ENCODE results near the gene TSHR.
"Not testable (repeated sequence)": the region's sequence is repeated elsewhere in the genome, so short reads cannot be mapped to it uniquely, and the experiment has no call there.

TSHR gene

DNA sequence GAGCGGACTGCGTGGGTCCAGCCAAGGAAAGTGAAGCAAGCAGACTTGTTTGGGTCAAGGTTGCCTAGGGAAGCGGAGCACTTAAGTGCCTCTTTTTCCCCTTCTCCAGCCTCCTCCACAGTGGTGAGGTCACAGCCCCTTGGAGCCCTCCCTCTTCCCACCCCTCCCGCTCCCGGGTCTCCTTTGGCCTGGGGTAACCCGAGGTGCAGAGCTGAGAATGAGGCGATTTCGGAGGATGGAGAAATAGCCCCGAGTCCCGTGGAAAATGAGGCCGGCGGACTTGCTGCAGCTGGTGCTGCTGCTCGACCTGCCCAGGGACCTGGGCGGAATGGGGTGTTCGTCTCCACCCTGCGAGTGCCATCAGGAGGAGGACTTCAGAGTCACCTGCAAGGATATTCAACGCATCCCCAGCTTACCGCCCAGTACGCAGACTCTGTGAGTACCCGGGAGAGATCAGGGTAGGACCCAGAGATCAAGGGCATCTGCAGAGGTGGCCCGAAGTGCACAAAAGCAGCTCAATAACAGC lies at the start of gene TSHR:
Gene TSHR, plus strand, starts transcription at position 206 of the 526 bp plus-strand sequence. Its CDS starts 60 bp downstream, at position 266.
- DNase-seq (ENCODE audit: low read depth in 2 of 2): no peak

DNA sequence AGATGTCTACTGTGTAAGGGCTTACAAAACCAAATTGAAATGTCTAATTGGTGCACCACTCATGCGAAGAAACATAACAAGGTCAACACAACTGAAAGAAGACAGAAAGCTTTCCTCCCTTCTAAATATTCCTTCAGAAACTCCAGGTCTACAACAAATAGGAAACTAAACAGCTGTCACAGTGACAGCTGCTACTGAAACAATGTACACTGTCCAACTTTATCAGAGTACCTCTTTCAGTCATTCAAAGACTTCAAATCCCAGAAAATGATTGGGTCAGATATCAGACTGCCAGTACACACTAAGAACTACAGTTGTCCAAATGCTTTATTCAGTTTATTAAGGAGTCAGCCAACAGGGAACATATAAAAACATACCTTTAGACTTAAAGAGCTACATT lies 49.1 kb upstream of the TSHR start:
- no peak for DNase-seq (ENCODE audit: low read depth in 2 of 2)

DNA sequence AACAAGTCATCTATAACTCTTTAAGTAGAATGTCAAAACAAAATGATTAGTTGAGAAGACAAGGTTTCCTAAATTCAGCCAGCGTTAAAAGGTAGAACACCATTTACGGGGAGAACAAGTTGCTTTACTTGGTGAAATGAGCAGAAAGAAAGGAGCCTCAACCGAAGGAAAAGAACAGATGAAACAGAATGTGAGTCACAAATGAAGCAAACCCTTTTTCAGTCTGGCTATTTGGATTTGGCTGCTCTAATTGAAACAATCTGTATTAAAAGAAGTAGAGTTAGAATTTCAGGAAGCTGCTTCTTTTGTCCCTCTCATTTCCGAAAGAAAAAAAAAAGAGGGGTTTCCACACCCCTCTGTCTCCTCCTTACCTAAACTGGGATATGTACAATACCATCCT lies 48.5 kb upstream of the TSHR start:
- DNase-seq (ENCODE audit: low read depth in 2 of 2): no peak

DNA sequence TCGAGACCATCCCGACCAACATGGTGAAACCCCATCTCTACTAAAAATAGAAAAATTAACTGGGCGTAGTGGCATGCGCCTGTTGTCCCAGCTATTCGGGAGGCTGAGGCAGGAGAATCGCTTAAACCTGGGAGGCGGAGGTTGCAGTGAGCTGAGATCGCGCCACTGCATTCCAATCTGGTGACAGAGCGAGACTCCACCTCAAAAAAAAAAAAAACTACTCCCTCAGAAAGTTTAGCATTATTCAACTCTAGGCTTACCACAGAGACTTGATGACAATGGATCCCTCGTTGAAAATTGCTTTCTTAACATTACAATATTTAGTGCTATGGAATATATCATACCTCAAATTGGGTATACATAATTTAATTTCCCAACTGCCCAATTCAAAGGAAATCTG lies 43.4 kb upstream of the TSHR start:
- DNase-seq (ENCODE audit: low read depth in 2 of 2): not testable (repeated sequence)

DNA sequence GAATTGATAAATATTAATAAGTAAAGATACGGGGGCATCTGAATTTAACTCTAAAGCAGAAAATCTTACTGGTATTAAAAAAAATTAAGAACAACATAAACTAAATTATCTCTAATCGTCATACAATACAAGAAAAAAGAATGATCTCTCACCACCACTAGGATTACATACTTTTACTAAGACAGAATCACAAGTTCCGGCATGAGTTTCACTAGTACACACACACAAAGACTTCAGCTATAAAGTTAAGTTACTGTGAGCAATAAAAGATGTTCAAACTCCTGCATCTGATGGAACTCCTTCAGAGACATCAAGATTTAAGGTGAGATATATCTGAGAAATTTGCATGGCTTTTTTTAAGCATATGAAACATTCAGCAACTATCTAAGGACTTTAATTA lies 35.8 kb upstream of the TSHR start:
- DNase-seq (ENCODE audit: low read depth in 2 of 2): no peak

DNA sequence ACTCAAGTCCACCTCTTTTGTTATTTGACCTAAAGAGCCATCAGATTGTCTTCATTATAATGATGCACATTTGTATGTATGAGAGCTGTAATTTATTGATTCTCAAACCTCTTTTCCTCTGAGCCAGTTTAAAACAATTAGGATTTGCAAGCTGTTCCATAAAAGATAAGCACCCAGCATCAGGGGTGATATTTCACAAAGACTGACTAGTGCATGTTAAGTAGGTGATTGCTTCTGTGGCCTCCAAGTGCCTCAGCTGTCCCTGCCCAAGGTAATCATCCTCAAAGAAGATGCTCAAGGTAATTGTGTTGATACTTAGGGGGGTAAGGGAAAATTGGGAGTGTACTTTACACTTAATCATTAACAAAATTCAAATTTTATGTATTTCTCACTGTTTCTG lies 32.1 kb upstream of the TSHR start:
- no peak for DNase-seq (ENCODE audit: low read depth in 2 of 2)

DNA sequence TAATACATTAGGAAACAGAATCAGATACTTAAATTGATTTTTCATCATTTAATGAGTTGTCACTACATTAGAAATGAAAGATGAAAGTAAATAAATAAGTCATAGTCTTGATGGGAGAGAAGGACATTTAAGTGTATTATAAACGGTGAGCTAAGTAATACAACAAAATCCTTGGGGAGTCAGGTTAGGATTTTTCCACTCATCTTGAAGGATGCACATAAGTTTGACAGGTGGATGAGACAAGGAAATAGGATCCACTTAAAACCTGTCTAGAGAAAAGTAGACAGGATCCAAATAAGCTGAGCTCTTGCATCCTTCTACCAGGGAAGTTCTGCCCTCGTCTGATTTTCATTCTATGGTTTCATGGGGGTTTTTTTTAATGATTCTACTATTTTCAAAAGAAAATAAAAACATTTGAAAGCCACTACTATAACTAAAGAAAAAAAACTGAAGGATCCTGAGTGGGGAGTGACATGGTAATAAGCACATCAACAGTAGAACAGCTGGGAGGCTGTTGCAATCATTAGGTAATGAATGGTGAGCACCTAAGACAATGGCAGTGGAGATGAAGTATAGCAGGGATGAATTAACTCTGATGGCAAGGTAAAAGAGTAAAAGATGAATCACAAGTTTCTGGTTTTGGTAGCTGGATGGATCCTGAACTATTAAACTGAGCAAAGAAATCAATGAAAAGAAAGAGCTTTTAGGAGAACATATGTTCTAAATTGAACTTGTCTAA lies 30.9 kb upstream of the TSHR start:
- no peak for DNase-seq (ENCODE audit: low read depth in 2 of 2)

DNA sequence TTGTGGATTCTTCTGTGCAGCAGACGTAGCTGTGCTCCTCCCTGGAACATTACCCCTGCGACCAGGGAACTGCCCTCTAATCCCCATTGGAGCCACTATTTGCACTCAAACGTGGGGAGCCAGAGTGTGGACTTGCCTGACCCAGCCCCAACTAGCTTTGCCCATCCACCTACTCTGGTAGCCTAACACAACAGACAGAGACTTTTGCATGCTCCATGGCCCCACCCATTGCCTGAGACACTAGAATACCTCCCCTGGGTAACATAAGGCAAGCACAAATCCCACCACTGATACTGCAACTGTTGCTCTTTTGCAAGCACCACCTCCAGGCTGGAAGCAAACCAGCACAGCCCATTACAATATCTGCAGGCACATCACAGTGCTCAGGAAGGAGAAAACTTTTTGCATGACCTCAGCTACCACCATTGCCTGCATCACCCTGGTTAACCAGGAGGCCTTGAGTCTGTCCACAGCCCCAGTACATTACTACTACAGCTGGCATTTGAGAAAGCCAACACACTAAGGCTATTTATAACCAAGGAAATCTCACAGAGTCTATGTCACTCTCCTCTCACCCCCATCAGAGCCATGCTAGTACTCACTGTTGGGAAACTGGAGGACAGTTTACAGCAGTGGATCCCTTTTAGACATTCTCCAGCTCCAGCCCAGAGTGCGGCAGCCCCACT lies 28.9 kb upstream of the TSHR start:
- no peak for DNase-seq (ENCODE audit: low read depth in 2 of 2)

DNA sequence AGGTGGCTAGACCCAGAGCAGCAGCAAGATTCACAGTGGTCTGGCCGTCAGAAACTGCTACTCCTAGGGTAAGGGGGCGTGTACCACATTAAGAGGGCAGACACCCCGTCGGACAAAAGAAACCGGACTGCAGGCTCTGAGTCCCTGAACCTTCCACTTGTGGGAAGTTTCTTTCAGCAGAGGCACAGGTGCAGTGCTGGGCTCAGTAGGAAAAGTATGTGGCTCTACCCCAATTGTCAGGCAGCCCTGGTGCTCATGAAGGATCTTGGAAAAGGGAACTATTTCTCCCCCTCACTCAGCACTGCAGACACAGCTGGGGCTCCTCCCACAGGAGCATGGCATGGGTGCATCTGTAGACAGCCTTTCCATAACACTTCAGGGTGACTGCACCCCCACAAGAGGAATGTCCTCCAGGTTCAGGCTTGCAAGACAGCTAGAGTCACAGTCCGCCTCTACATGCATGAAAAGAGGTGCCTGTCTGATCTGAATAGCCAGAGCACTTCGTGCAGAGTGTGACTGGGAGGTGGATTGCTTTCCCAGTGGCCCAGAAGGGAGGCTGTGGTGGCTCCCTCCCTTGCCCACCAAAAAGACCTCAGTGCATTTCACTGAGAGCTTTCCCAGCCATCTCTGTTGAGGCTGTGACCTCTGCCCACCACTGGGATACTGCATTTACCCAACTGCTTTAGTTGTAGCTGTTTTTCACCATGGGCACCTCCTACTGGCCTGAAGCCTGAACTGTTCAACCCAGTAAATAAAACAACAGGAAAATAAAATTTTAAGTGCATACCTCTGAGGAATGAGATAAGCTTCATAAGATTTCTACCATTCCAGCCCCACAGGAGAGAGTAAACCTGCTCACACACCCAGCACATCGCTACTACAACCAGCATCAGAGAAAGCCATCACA lies 28.1 kb upstream of the TSHR start:
- no peak for DNase-seq (ENCODE audit: low read depth in 2 of 2)

DNA sequence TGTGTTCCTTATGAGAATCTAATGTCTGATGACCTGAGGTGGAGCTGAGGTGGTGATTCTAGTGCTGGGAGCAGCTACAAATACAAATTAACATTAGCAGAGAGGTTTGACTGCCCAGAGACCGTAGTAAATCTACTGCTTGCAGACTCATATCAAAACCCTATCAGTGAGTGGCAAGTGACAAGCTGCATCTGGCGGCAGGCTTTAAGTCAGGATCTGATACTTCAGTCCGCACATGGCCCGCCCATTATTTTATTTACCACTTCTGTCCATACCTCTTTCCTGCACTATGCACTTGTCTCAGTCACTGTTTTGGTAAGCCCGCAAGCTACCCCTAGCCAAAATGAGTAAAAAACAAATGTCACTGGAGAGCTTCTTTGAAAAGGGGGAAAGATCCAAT lies 25.3 kb upstream of the TSHR start:
- DNase-seq (ENCODE audit: low read depth in 2 of 2): no peak

DNA sequence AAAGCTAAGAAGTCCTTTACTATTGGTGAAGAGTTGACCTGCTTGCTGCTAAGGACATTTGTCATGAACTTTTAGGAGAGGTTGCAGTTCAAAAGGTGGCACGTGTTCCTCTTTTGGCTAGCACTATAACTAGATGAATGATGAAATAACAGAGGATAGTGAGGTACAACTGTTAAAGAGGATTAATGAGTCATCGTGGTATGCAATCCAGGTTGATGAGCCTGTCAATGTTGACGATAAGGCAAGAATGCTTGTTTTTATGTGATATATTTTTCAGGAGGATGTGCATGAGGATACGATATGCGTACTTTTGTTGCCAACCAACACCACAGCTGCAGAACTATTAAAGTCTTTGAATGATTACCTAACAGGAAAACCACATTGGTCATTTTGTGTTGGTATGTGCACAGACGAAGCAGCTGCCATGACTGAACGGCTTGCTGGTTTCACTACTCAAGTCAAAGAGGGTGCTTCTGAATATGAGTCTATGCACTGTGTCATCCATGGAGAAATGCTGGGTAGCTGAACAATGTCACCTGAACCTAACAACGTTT lies 24.5 kb upstream of the TSHR start:
- DNase-seq (ENCODE audit: low read depth in 2 of 2): peak in 1 of 2 donors; percentile 15

DNA sequence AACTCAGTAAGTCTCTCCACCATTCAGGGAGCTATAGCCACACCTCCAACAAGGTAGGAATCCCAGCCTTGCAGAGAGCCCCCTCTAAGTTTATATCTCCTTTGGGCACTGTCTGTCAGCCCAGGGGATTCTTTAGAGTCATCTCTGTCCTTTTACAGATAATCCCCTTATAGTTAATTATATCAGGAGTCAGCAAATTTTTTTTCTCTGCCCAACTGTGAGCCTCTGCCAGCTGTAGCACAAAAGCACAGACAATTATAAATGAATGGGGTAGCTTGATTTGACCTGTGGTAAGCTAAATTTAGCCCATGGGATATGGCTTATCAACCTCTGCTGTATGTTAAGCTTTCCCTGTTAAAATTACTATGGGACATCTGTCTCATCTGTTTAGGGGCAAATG lies 22.1 kb upstream of the TSHR start:
- no peak for DNase-seq (ENCODE audit: low read depth in 2 of 2)

DNA sequence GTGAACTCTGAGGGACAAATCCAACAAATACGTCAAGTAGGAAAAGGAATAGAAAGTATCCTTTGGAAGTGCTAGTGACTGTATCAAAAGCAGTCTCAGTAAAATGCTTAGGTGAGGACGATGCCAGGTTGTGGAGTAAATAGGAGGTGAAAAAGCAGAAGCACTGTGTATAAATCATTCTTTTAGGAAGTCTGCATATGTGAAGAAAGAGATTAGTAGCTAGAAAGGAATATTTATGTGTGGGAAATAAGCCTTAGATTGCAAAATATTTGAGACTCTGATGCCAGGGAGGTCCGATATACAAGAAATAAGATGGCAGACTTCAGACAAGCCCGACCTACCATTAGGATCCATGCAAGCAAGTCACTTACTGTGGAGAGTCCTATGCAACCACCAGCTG lies 21.7 kb upstream of the TSHR start:
- DNase-seq (ENCODE audit: low read depth in 2 of 2): no peak

DNA sequence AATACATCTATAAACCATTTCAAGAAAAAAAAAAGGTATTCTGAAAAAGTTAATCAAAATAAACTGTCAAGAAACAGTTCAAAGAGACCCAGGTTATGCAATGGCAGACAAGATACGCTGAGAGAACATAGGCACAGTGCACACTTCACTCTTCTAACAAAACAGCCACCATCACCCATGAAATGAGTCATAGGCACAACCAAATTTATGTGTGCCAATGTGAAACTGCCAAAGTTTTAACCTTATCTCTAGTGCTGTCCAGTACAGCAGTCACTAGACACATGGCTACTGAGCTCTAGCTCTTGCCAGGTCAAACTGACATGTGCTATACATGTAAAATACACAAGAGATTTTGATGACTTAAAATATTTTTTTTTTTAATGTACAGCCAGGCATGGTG lies 15.3 kb upstream of the TSHR start:
- no peak for DNase-seq (ENCODE audit: low read depth in 2 of 2)

DNA sequence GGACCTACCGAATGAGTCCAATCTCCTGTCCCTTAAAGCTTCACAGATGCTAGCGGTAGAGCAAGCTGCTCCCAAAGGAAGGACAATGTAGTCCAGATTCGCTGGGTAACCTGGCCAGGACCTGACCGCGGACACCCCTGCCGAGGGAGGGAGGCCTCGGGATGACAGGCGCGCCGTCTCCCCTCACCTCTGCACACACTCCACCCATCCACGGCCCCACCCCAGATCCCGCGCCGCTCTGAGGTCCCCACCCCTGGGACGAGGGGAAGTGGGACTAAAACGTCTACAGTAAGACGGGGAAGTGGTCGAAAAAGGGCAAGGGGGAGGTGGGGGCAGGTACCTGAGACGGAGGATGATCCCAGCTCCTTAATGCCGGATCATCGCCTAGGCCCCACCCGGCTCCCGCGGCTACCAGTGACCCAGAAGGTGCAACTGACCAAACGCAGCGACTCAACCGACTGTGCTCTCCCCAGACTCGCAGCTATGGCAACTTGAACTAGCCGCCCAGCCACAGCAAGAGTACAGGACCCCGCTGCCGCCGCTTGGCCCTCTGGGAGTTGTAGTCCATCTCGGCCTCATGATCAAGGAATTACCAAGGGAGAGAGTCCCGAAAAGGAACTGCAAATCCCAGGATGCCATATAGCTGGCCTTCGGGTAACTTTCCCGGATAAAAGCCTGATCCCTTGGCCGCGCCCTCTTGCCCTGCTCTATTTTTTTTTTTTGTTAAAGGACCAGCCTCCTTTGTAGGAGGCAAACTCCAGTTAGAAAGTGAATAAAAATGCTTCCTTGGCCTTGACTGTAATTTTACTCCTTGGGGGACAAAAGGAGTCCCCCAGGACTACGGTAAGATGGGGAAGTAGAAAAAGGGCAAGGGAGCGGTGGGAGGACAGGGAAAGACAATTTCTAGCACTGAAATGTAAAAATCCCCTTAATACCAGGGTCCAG lies 13.9 kb upstream of the TSHR start, which contains the start of gene CEP128:
Gene CEP128, minus strand, starts transcription at position 498 of the 945 bp plus-strand sequence.
- peak; percentile 69 for DNase-seq (ENCODE audit: low read depth in 2 of 2)

DNA sequence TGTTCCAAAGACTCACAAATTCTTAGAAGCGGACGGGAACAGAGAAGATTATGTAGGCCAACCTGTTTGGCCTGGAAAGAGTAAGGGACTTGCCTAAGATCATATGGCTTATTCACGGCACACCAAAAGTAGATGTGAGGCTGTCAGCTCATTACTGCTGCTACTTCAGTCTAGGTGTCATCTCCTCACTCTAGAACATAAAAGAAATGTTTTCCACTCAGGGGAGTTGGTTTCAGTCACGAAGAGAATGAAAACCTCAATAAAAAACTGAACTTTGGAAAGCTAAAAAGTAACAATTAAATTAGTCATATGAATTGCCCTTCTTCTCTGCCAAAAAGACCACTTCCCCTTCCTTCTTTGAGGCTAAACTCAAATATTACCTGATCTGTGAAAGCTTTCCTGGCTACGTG lies 13.2 kb upstream of the TSHR start:
- no peak for DNase-seq (ENCODE audit: low read depth in 2 of 2)

DNA sequence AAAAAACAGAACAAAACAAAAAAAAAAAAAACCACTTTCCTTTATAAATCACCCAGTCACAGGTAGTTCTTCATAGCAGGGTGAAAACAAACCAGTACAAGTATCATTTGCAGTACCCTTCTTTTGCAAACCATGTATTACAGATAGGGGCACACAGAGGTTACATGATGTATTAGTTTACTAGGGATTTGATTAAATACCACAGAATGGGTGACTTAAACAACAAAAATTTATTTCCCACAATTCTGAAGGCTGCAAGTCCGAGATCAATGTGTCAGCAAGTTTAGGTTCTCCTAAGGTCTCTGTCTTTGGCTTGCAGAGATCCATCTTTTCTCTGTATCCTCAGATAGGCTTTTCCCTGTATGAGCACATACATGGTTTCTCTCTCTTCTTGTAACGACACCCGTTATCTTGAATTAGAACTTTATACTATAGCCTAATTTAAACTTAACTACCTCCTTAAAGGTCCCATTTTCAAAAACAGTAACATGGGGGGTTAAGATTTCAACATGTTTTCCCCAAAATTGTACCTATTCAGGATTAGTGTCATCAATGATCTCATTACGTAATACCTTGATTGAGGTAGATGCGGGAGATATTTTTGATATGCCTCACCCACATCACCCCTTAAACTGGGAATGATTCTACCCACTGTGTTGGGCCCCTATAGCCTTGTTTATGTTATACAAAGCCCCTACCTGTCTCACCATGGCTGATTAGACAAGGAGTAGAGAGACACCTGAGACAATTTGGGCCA lies 10.4 kb upstream of the TSHR start:
- no peak for DNase-seq (ENCODE audit: low read depth in 2 of 2)

DNA sequence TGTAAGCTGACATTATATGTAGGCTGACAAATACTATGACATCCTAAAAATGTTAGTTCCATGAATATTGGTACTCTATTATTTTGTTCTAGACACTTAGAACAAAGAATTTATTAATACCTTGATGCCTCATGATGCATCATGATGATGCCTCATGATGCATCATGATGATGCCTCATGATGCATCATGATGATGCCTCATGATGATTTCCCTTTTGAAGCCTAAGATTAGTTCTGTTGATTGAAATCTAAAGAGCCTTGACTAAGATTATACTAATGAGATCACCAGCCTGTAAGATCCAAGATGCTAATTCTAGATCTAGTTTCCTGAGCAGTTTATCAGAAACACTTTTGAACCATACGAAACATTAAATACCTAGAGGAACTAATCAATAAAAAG lies 9.2 kb upstream of the TSHR start:
- no peak for DNase-seq (ENCODE audit: low read depth in 2 of 2)

DNA sequence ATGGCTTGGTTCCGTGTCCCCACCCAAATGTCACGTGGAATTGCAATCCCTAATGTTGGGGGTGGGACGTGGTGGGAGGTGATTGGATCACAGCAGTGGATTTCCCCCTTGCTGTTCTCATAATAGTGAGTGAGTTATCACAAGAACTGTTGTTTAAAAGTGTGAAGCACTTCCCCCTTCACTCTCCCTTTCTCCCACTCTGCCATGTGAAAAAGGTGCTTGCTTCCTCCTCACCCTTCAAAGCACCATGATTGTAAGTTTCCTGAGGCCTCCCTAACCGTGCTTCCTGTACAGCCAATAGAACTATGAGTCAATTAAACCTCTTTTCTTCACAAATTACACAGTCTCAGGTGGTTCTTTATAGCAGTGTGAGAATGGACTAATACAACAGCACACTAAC lies 8.6 kb upstream of the TSHR start:
- DNase-seq (ENCODE audit: low read depth in 2 of 2): no peak

DNA sequence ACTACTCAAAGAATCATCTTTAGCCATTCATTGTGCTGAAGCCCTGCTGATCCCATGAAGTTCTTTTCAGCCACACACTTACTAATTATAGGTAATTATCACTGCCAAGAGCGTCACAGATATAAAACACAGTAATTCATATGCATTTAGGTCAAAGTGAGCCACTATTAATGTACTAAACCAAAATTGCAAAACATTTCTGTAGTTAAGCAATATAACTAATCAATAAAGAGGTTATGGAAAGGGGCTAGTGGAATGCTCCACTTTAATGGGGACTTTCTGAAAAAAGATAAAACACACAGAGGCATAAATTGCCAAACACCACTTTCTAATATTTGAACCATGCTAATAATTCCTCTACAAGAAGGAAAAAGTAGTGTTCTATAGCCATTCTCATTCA lies 7.1 kb upstream of the TSHR start:
- DNase-seq (ENCODE audit: low read depth in 2 of 2): no peak
